Nephron progenitor cell (in vitro differentiated cells): ENCODE measurements around the gene CD70.

Experiments
- DNase-seq: peaks from one replicate; pipeline ENCODE4 v3.0.0; 2021
- H3K27ac Mint-ChIP-seq: 2 replicates; pipeline ENCODE4 v1.8.0; 2021; ENCODE audit warnings: mild to moderate bottlenecking, moderate library complexity, mixed read lengths
- H3K27me3 Mint-ChIP-seq: 2 replicates; pipeline ENCODE4 v1.8.0; 2021; ENCODE audit warnings: mild to moderate bottlenecking, low read depth, mixed read lengths; ENCODE audit not compliant: poor library complexity
- H3K36me3 Mint-ChIP-seq: 2 replicates; pipeline ENCODE4 v1.8.0; 2021; ENCODE audit warnings: low read depth, mixed read lengths
- H3K4me1 Mint-ChIP-seq: 2 replicates; pipeline ENCODE4 v1.8.0; 2021; ENCODE audit warnings: mixed read lengths
- H3K4me3 Mint-ChIP-seq: 2 replicates; pipeline ENCODE4 v1.8.0; 2021; ENCODE audit warnings: mild to moderate bottlenecking, moderate library complexity, mixed read lengths
- H3K9me3 Mint-ChIP-seq: 2 replicates; pipeline ENCODE4 v1.8.0; 2021; ENCODE audit warnings: mild to moderate bottlenecking, moderate library complexity, mixed read lengths
- CTCF ChIP-seq: fragments of 200-600 bp; sonication (generic); IDR thresholded peaks from 2 replicates; pipeline ENCODE4 v1.5.0; 2021; ENCODE audit warnings: antibody characterized with exemption

CD70 gene

GRCh38 chr19:6596621-6597020 is 5.7 kb upstream of the CD70 start:
- DNase-seq, result no peak
- H3K27me3 Mint-ChIP-seq, result peaks cover 60% of the 10 kb centered on the region
- TF ChIP-seq CTCF, result no peak
- H3K27ac Mint-ChIP-seq, result no peak overlapping the region
- peaks cover 4% of the 10 kb centered on the region for H3K36me3 Mint-ChIP-seq
- no peak overlapping the region for H3K4me3 Mint-ChIP-seq
- no peaks in the 10 kb centered on the region for H3K4me1 Mint-ChIP-seq
- H3K9me3 Mint-ChIP-seq, result peaks cover 51% of the 10 kb centered on the region

GRCh38 chr19:6593651-6594416 is 2.9 kb upstream of the CD70 start:
- peaks cover 84% of the 10 kb centered on the region for H3K27me3 Mint-ChIP-seq
- H3K27ac Mint-ChIP-seq, result no peak overlapping the region

GRCh38 chr19:6590258-6590826 is 608 bp downstream of the CD70 start:
- peaks cover 14% of the 10 kb centered on the region for H3K4me1 Mint-ChIP-seq
- no peak overlapping the region for H3K27ac Mint-ChIP-seq
- H3K27me3 Mint-ChIP-seq, result peaks cover 96% of the 10 kb centered on the region
- peaks cover 30% of the 10 kb centered on the region for H3K9me3 Mint-ChIP-seq
- peak overlapping the region; percentile 62 for H3K4me3 Mint-ChIP-seq
- TF ChIP-seq CTCF, result no peak
- H3K36me3 Mint-ChIP-seq, result no peaks in the 10 kb centered on the region
- DNase-seq, result peak; percentile 29

More at GRCh38 chr19:6593651-6594416, 2.9 kb upstream of the CD70 start:
- Mint-ChIP-seq H3K4me1 (peaks cover 6% of the 10 kb centered on the region), H3K4me3 (no peak overlapping the region), H3K9me3 (peaks cover 48% of the 10 kb centered on the region), H3K36me3 (peaks cover 4% of the 10 kb centered on the region)
- no peak for DNase-seq
- no peak for TF ChIP-seq CTCF

GRCh38 chr19:6589711-6590257 is 1.2 kb downstream of the CD70 start:
- Mint-ChIP-seq H3K4me3 (peak overlapping the region; percentile 31), H3K4me1 (peaks cover 14% of the 10 kb centered on the region), H3K36me3 (no peaks in the 10 kb centered on the region), H3K9me3 (peaks cover 30% of the 10 kb centered on the region), H3K27ac (no peak overlapping the region), H3K27me3 (peaks cover 97% of the 10 kb centered on the region)
- TF ChIP-seq CTCF, result no peak
- DNase-seq, result no peak

GRCh38 chr19:6588508-6589345 is 2.2 kb downstream of the CD70 start:
- no peak overlapping the region for H3K4me3 Mint-ChIP-seq
- no peak for TF ChIP-seq CTCF
- H3K4me1 Mint-ChIP-seq, result peaks cover 14% of the 10 kb centered on the region
- no peaks in the 10 kb centered on the region for H3K36me3 Mint-ChIP-seq
- H3K27ac Mint-ChIP-seq, result no peak overlapping the region
- no peak for DNase-seq
- peaks cover 23% of the 10 kb centered on the region for H3K9me3 Mint-ChIP-seq
- peaks cover 100% of the 10 kb centered on the region for H3K27me3 Mint-ChIP-seq
